ENCODE measurements around the gene PLOD3. TPM values are rescaled to one million over a fixed set of nuclear protein-coding genes. Genes with fewer than 3 reads are reported as not detected.
A peak's percentile ranks its signal among the peaks of the same experiment; 100 is the strongest.

Gene PLOD3
- total and polyA plus RNA-seq, 2 experiments from 2014 or later, result 52.7 to 73.1 TPM

- H3K27me3 ChIP-seq, result peaks cover 51% of the 10 kb centered on the region
- TF ChIP-seq CTCF (IDR thresholded peaks at IDR 0.05; ENCODE audit: low read depth, low read length), result no peak
- H3K9me3 ChIP-seq (ENCODE audit: low read depth), result no peaks in the 10 kb centered on the region
- DNase-seq (ENCODE audit: low read depth in 1 of 2, low spot score in 1 of 2), result no peak
- peaks cover 12% of the 10 kb centered on the region for H3K4me1 ChIP-seq (ENCODE audit: low read depth)
- H3K27ac ChIP-seq, result no peak overlapping the region
- H3K4me3 ChIP-seq, result no peak overlapping the region
- H3K36me3 ChIP-seq, result no peaks in the 10 kb centered on the region
Observed at GRCh38 chr7:101159696-101160674, 57.4 kb downstream of the PLOD3 start.

- no peak overlapping the region for H3K27ac ChIP-seq
- TF ChIP-seq CTCF (IDR thresholded peaks at IDR 0.05; ENCODE audit: low read depth, low read length), result no peak
- H3K4me1 ChIP-seq (ENCODE audit: low read depth), result no peaks in the 10 kb centered on the region
- no peaks in the 10 kb centered on the region for H3K36me3 ChIP-seq
- H3K4me3 ChIP-seq, result no peak overlapping the region
- DNase-seq (ENCODE audit: low read depth in 1 of 2, low spot score in 1 of 2), result no peak
- H3K9me3 ChIP-seq (ENCODE audit: low read depth), result no peaks in the 10 kb centered on the region
- H3K27me3 ChIP-seq, result peaks cover 21% of the 10 kb centered on the region
Observed at GRCh38 chr7:101156866-101157589, 60.4 kb downstream of the PLOD3 start.

GRCh38 chr7:101156277-101156676 lies 61.1 kb downstream of the PLOD3 start:
- DNase-seq (ENCODE audit: low read depth in 1 of 2, low spot score in 1 of 2), result no peak
- no peaks in the 10 kb centered on the region for H3K4me1 ChIP-seq (ENCODE audit: low read depth)
- no peak overlapping the region for H3K4me3 ChIP-seq
- H3K36me3 ChIP-seq, result no peaks in the 10 kb centered on the region
- peaks cover 14% of the 10 kb centered on the region for H3K27me3 ChIP-seq
- no peak overlapping the region for H3K27ac ChIP-seq
- TF ChIP-seq CTCF (IDR thresholded peaks at IDR 0.05; ENCODE audit: low read depth, low read length), result peak; percentile 25
- H3K9me3 ChIP-seq (ENCODE audit: low read depth), result no peaks in the 10 kb centered on the region

Other genes starting within 250 kb of the PLOD3 start
- gene MUC12, start 248.0 kb downstream of the PLOD3 start, total RNA-seq, result 2.4 TPM in 1 of 2 replicates, not detected in the other
- gene MUC12, start 248.0 kb downstream of the PLOD3 start, polyA plus RNA-seq, result not detected in 2 replicates
- gene MUC17, start 197.5 kb downstream of the PLOD3 start, total RNA-seq, result not detected in 2 replicates
- gene MUC17, start 197.5 kb downstream of the PLOD3 start, polyA plus RNA-seq, result not detected in 2 replicates
- gene TRIM56, start 132.1 kb downstream of the PLOD3 start, total RNA-seq, result 5.7 and 12.9 TPM in 2 replicates
- 11.6 and 18.5 TPM in 2 replicates for gene TRIM56, start 132.1 kb downstream of the PLOD3 start, polyA plus RNA-seq
- 1.1 and 1.6 TPM in 2 replicates for gene SERPINE1, start 90.5 kb downstream of the PLOD3 start, total RNA-seq
- 1.9 and 5.7 TPM in 2 replicates for gene SERPINE1, start 90.5 kb downstream of the PLOD3 start, polyA plus RNA-seq
- gene AP1S1, start 63.1 kb downstream of the PLOD3 start, total RNA-seq, result 51.5 and 59.5 TPM in 2 replicates
- 10.1 and 13.8 TPM in 2 replicates for gene AP1S1, start 63.1 kb downstream of the PLOD3 start, polyA plus RNA-seq
- gene VGF, start 52.0 kb downstream of the PLOD3 start, total RNA-seq, result 0.99 and 1.2 TPM in 2 replicates
- 0.18 and 0.69 TPM in 2 replicates for gene VGF, start 52.0 kb downstream of the PLOD3 start, polyA plus RNA-seq
- gene NAT16, start 37.3 kb downstream of the PLOD3 start, total RNA-seq, result 0.27 TPM in 1 of 2 replicates, not detected in the other
- not detected in 2 replicates for gene NAT16, start 37.3 kb downstream of the PLOD3 start, polyA plus RNA-seq
- gene MOGAT3, start 16.5 kb downstream of the PLOD3 start, total RNA-seq, result not detected in 2 replicates
- gene MOGAT3, start 16.5 kb downstream of the PLOD3 start, polyA plus RNA-seq, result not detected in 2 replicates
- 86.7 and 138 TPM in 2 replicates for gene ZNHIT1, start 584 bp upstream of the PLOD3 start, total RNA-seq
- gene ZNHIT1, start 584 bp upstream of the PLOD3 start, polyA plus RNA-seq, result 93.4 and 109 TPM in 2 replicates
- 2.7 and 4.3 TPM in 2 replicates for gene CLDN15, start 20.2 kb upstream of the PLOD3 start, total RNA-seq
- 2.8 and 3.2 TPM in 2 replicates for gene CLDN15, start 20.2 kb upstream of the PLOD3 start, polyA plus RNA-seq
- gene FIS1, start 27.5 kb upstream of the PLOD3 start, total RNA-seq, result 333 and 338 TPM in 2 replicates
- gene FIS1, start 27.5 kb upstream of the PLOD3 start, polyA plus RNA-seq, result 266 and 283 TPM in 2 replicates
- 36.4 and 36.6 TPM in 2 replicates for gene IFT22, start 104.2 kb upstream of the PLOD3 start, total RNA-seq
- gene IFT22, start 104.2 kb upstream of the PLOD3 start, polyA plus RNA-seq, result 64.7 and 65.4 TPM in 2 replicates
- gene COL26A1, start 145.3 kb upstream of the PLOD3 start, total RNA-seq, result 14.8 and 44.8 TPM in 2 replicates
- 12.5 and 36.7 TPM in 2 replicates for gene COL26A1, start 145.3 kb upstream of the PLOD3 start, polyA plus RNA-seq

All from cardiac muscle cell (in vitro differentiated cells and primary cell).